ENCODE results near the gene HLA-F. TPM values are rescaled to one million over a fixed set of nuclear protein-coding genes. Genes with fewer than 3 reads are reported as not detected.

The HLA-F gene
- 100 to 1,000 TPM; 300 to 444 TPM for total RNA-seq

GRCh38 chr6:29723262-29723665 lies at the start of gene HLA-F:
HLA-F (plus strand) TSS chr6:29723434; CDS start chr6:29723464, 30 bp downstream.
- DNase-seq: peak; percentile 92
- Mint-ChIP-seq H3K4me3 (peak within 1 kb of the TSS; percentile 98), H3K27ac (peak within 1 kb of the TSS; percentile 93), H3K9me3 (ENCODE audit: low read depth) (no peaks in the 10 kb centered on the region), H3K36me3 (peaks cover 47% of the 10 kb centered on the region), H3K27me3 (no peaks in the 10 kb centered on the region), H3K4me1 (peaks cover 53% of the 10 kb centered on the region)
- CTCF ChIA-PET: interaction anchor here (1.4 to 2.1 kb wide), 2 partner anchors 11 to 73 kb away, joined by 3 to 7 read pairs; no protein-coding TSS in a partner anchor
- ATAC-seq: peak; percentile 90

- no peaks in the 10 kb centered on the region for H3K9me3 Mint-ChIP-seq (ENCODE audit: low read depth)
- no peak overlapping the region for H3K27ac Mint-ChIP-seq
- DNase-seq (no peak), ATAC-seq (no peak)
- H3K4me1 Mint-ChIP-seq: peaks cover 22% of the 10 kb centered on the region
- H3K4me3 Mint-ChIP-seq: no peak overlapping the region
- peaks cover 14% of the 10 kb centered on the region for H3K36me3 Mint-ChIP-seq
- peaks cover 2% of the 10 kb centered on the region for H3K27me3 Mint-ChIP-seq
- CTCF ChIA-PET: interaction anchor here (5.3 kb wide), 1 partner anchor 21 kb away, joined by 28 read pairs; no protein-coding TSS in a partner anchor
Observed at GRCh38 chr6:29674008-29674407, 49.2 kb upstream of the HLA-F start.

GRCh38 chr6:29675561-29675960 lies 47.7 kb upstream of the HLA-F start:
- Mint-ChIP-seq H3K36me3 (peaks cover 14% of the 10 kb centered on the region), H3K4me3 (no peak overlapping the region), H3K9me3 (ENCODE audit: low read depth) (no peaks in the 10 kb centered on the region), H3K4me1 (peaks cover 36% of the 10 kb centered on the region), H3K27ac (no peak overlapping the region), H3K27me3 (peaks cover under 1% of the 10 kb centered on the region)
- CTCF ChIA-PET: interaction anchor here (3.4 kb wide), 1 partner anchor 23 kb away, joined by 18 read pairs; no protein-coding TSS in a partner anchor
- no peak for DNase-seq
- no peak for ATAC-seq

- Mint-ChIP-seq H3K4me1 (peaks cover 40% of the 10 kb centered on the region), H3K4me3 (no peak overlapping the region), H3K27ac (peak overlapping the region; percentile 49), H3K27me3 (peaks cover 2% of the 10 kb centered on the region), H3K36me3 (peaks cover 12% of the 10 kb centered on the region), H3K9me3 (ENCODE audit: low read depth) (no peaks in the 10 kb centered on the region)
- DNase-seq (no peak), ATAC-seq (no peak)
- CTCF ChIA-PET: interaction anchor here (1.0 to 3.4 kb wide), 4 partner anchors 14 to 29 kb away, joined by 3 to 18 read pairs (median 9); no protein-coding TSS in a partner anchor
Observed at GRCh38 chr6:29676981-29677601, 46.1 kb upstream of the HLA-F start.

- ATAC-seq (no peak), DNase-seq (no peak)
- H3K9me3 Mint-ChIP-seq (ENCODE audit: low read depth): no peaks in the 10 kb centered on the region
- CTCF ChIA-PET: interaction anchor here (1.2 to 2.6 kb wide), 3 partner anchors 14 to 28 kb away, joined by 3 to 14 read pairs (median 8); no protein-coding TSS in a partner anchor
- H3K4me3 Mint-ChIP-seq: no peak overlapping the region
- H3K27ac Mint-ChIP-seq: peak overlapping the region; percentile 62
- peaks cover 2% of the 10 kb centered on the region for H3K27me3 Mint-ChIP-seq
- H3K36me3 Mint-ChIP-seq: peaks cover 10% of the 10 kb centered on the region
- peaks cover 40% of the 10 kb centered on the region for H3K4me1 Mint-ChIP-seq
Observed at GRCh38 chr6:29678114-29678513, 45.1 kb upstream of the HLA-F start.

- Mint-ChIP-seq H3K9me3 (ENCODE audit: low read depth) (no peaks in the 10 kb centered on the region), H3K4me1 (peaks cover 49% of the 10 kb centered on the region), H3K27me3 (peaks cover 2% of the 10 kb centered on the region), H3K36me3 (peaks cover 6% of the 10 kb centered on the region), H3K27ac (peak overlapping the region; percentile 87), H3K4me3 (peak overlapping the region; percentile 84)
- DNase-seq (no peak), ATAC-seq (no peak)
- CTCF ChIA-PET: interaction anchor here (1.5 to 2.4 kb wide), 3 partner anchors 19 to 30 kb away, joined by 3 to 14 read pairs (median 10); no protein-coding TSS in a partner anchor
Observed at GRCh38 chr6:29679962-29680361, 43.3 kb upstream of the HLA-F start.

- ATAC-seq (peak; percentile 66), DNase-seq (peak; percentile 58)
- Mint-ChIP-seq H3K9me3 (ENCODE audit: low read depth) (no peaks in the 10 kb centered on the region), H3K4me1 (peaks cover 49% of the 10 kb centered on the region), H3K4me3 (peak overlapping the region; percentile 84), H3K27me3 (peaks cover 2% of the 10 kb centered on the region), H3K36me3 (peaks cover 3% of the 10 kb centered on the region), H3K27ac (peak overlapping the region; percentile 87)
- CTCF ChIA-PET: interaction anchor here (1.5 to 2.7 kb wide), 4 partner anchors 16 to 30 kb away, joined by 3 to 14 read pairs (median 10); no protein-coding TSS in a partner anchor
Observed at GRCh38 chr6:29680416-29680815, 42.8 kb upstream of the HLA-F start.

GRCh38 chr6:29680904-29681303 lies 42.3 kb upstream of the HLA-F start, which contains the start of gene ZFP57:
ZFP57 (minus strand) TSS chr6:29681152; CDS start chr6:29677003, 4,149 bp downstream.
- H3K9me3 Mint-ChIP-seq (ENCODE audit: low read depth): no peaks in the 10 kb centered on the region
- peaks cover 49% of the 10 kb centered on the region for H3K4me1 Mint-ChIP-seq
- peak; percentile 47 for DNase-seq
- H3K36me3 Mint-ChIP-seq: peaks cover 2% of the 10 kb centered on the region
- H3K27ac Mint-ChIP-seq: peak within 1 kb of the TSS; percentile 87
- CTCF ChIA-PET: interaction anchor here (0.9 to 2.7 kb wide), 4 partner anchors 16 to 772 kb away, joined by 3 to 14 read pairs (median 10); no protein-coding TSS in a partner anchor
- H3K4me3 Mint-ChIP-seq: peak within 1 kb of the TSS; percentile 84
- peaks cover 2% of the 10 kb centered on the region for H3K27me3 Mint-ChIP-seq
- ATAC-seq: peak; percentile 66

- H3K27me3 Mint-ChIP-seq: peaks cover 4% of the 10 kb centered on the region
- no peaks in the 10 kb centered on the region for H3K9me3 Mint-ChIP-seq (ENCODE audit: low read depth)
- no peak overlapping the region for H3K27ac Mint-ChIP-seq
- ATAC-seq: no peak
- peaks cover 43% of the 10 kb centered on the region for H3K4me1 Mint-ChIP-seq
- CTCF ChIA-PET: interaction anchor here (0.8 to 2.7 kb wide), 4 partner anchors 15 to 32 kb away, joined by 3 to 14 read pairs (median 10); no protein-coding TSS in a partner anchor
- peak overlapping the region; percentile 11 for H3K4me3 Mint-ChIP-seq
- H3K36me3 Mint-ChIP-seq: no peaks in the 10 kb centered on the region
- DNase-seq: no peak
Observed at GRCh38 chr6:29681811-29682210, 41.4 kb upstream of the HLA-F start.

GRCh38 chr6:29685718-29686326 lies 37.4 kb upstream of the HLA-F start:
- no peaks in the 10 kb centered on the region for H3K36me3 Mint-ChIP-seq
- no peak overlapping the region for H3K4me3 Mint-ChIP-seq

GRCh38 chr6:29694637-29695036 lies 28.6 kb upstream of the HLA-F start:
- Mint-ChIP-seq H3K36me3 (peaks cover 2% of the 10 kb centered on the region), H3K27ac (no peak overlapping the region), H3K27me3 (peaks cover 6% of the 10 kb centered on the region), H3K4me3 (no peak overlapping the region), H3K9me3 (ENCODE audit: low read depth) (peaks cover 5% of the 10 kb centered on the region), H3K4me1 (no peaks in the 10 kb centered on the region)
- DNase-seq (no peak), ATAC-seq (no peak)
- CTCF ChIA-PET: interaction anchor here (5.5 kb wide), 1 partner anchor 47 kb away, joined by 76 read pairs; no protein-coding TSS in a partner anchor

More at GRCh38 chr6:29685718-29686326, 37.4 kb upstream of the HLA-F start:
- H3K27me3 Mint-ChIP-seq: peaks cover 4% of the 10 kb centered on the region
- no peaks in the 10 kb centered on the region for H3K9me3 Mint-ChIP-seq (ENCODE audit: low read depth)
- ATAC-seq (no peak), DNase-seq (no peak)
- peaks cover 11% of the 10 kb centered on the region for H3K4me1 Mint-ChIP-seq
- CTCF ChIA-PET: interaction anchor here (0.8 to 1.7 kb wide), 2 partner anchors 17 to 36 kb away, joined by 3 to 7 read pairs; no protein-coding TSS in a partner anchor
- H3K27ac Mint-ChIP-seq: no peak overlapping the region

- no peak for ATAC-seq
- Mint-ChIP-seq H3K27ac (no peak overlapping the region), H3K27me3 (peaks cover 14% of the 10 kb centered on the region), H3K4me1 (no peaks in the 10 kb centered on the region), H3K36me3 (peaks cover 2% of the 10 kb centered on the region), H3K4me3 (no peak overlapping the region), H3K9me3 (ENCODE audit: low read depth) (peaks cover 5% of the 10 kb centered on the region)
- CTCF ChIA-PET: interaction anchor here (0.9 to 5.5 kb wide), 12 partner anchors 8 to 112 kb away, joined by 3 to 76 read pairs (median 5); partner anchors contain the start of gene ZFP57
- peak; percentile 47 for DNase-seq
Observed at GRCh38 chr6:29696147-29697125, 26.8 kb upstream of the HLA-F start.
